ENCODE data around the gene LRIG1.

DNA sequence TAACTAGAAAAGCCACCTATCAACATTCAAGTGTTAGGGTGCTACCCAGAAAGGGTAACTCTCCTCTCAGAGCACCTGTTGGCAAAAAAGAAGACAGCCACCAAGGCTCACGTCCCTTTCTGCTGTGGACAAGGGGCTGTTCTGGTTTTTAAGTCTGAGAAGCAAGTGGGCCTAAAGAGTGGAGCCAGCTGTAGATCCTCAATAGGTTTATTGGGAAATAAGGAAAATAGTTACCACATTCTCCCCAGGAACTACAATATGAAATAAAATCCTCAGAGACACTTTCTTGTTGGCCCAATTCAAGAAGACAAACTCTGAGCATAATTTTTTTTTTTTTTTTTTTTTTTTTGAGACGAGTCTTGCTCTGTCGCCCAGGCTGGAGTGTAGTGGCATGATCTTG, 35.8 kb downstream of the LRIG1 start:
- TF ChIP-seq, protein P1, sequence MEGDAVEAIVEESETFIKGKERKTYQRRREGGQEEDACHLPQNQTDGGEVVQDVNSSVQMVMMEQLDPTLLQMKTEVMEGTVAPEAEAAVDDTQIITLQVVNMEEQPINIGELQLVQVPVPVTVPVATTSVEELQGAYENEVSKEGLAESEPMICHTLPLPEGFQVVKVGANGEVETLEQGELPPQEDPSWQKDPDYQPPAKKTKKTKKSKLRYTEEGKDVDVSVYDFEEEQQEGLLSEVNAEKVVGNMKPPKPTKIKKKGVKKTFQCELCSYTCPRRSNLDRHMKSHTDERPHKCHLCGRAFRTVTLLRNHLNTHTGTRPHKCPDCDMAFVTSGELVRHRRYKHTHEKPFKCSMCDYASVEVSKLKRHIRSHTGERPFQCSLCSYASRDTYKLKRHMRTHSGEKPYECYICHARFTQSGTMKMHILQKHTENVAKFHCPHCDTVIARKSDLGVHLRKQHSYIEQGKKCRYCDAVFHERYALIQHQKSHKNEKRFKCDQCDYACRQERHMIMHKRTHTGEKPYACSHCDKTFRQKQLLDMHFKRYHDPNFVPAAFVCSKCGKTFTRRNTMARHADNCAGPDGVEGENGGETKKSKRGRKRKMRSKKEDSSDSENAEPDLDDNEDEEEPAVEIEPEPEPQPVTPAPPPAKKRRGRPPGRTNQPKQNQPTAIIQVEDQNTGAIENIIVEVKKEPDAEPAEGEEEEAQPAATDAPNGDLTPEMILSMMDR (IDR thresholded peaks at IDR 0.05; ENCODE audit: low read length): no peak
- TF ChIP-seq EZH2phosphoT487 (IDR thresholded peaks at IDR 0.05; ENCODE audit: low read length): no peak
- no peak for TF ChIP-seq EZH2 (optimal IDR thresholded peaks at IDR 0.05; ENCODE audit: low read depth, low read length)

Measured in MM.1S (cell line).